IMR-90 (cell line): ENCODE data around the gene LRRN2. TPM values are rescaled to one million over a fixed set of nuclear protein-coding genes. Genes with fewer than 3 reads are reported as not detected.

Source experiments
- ATAC-seq: fragments of 200-7000 bp; cut with Tn5 transposase; 2 replicates; pipeline ENCODE4 v1.9.1; 2020; ENCODE audit warnings: low read depth, mild to moderate bottlenecking, moderate library complexity
- BruUV-seq: library from RNA; stranded (reverse); fragments of 400-500 nt; replicated peaks from 2 replicates; lab custom pipeline; 2021; lab: Mats Ljungman, UMichigan
- CTCF ChIA-PET: fragments of 300-600 bp; formaldehyde crosslinking; extraction: SDS; loops from one replicate; lab custom pipeline; 2021; ENCODE audit warnings: antibody characterized with exemption; lab: Yijun Ruan, JAX
- POLR2A ChIA-PET: fragments of 300-600 bp; sonication (Branson Sonifier 250); formaldehyde crosslinking; loops from one replicate; lab custom pipeline; 2022; ENCODE audit warnings: antibody characterized with exemption; ENCODE audit not compliant: unreplicated experiment; lab: Charles Lee
- DNase-seq: peaks from one replicate; pipeline ENCODE4 v3.0.0; 2013
- H2AFZ ChIP-seq: replicated peaks from 2 replicates; pipeline ENCODE3; 2013; ENCODE audit warnings: low read length, mild to moderate bottlenecking; ENCODE audit not compliant: poor library complexity
- H2AK5ac ChIP-seq: 2 replicates; pipeline ENCODE4 v1.6.1; 2013; ENCODE audit warnings: low read depth, low read length, inconsistent platforms
- H2AK9ac ChIP-seq: replicated peaks from 2 replicates; pipeline ENCODE3; 2013; ENCODE audit warnings: mild to moderate bottlenecking, low read depth, low read length, moderate library complexity; ENCODE audit not compliant: poor library complexity
- H2BK120ac ChIP-seq: 2 replicates; pipeline ENCODE4 v1.6.1; 2013; ENCODE audit warnings: low read depth, low read length, inconsistent platforms
- H2BK15ac ChIP-seq: 3 replicates; pipeline ENCODE4 v1.6.1; 2013; ENCODE audit warnings: low read depth, low read length, inconsistent platforms
- H2BK20ac ChIP-seq: 2 replicates; pipeline ENCODE4 v1.6.1; 2013; ENCODE audit warnings: low read depth, mild to moderate bottlenecking, inconsistent platforms, low read length, moderate library complexity
- H2BK5ac ChIP-seq: 2 replicates; pipeline ENCODE4 v1.6.1; 2013; ENCODE audit warnings: mild to moderate bottlenecking, low read depth, low read length, inconsistent platforms; ENCODE audit not compliant: poor library complexity, severe bottlenecking
- H3K14ac ChIP-seq: replicated peaks from 2 replicates; pipeline ENCODE4 v1.6.1; 2013; ENCODE audit warnings: low read depth, low read length, inconsistent platforms
- H3K18ac ChIP-seq: 2 replicates; pipeline ENCODE4 v1.6.1; 2013; ENCODE audit warnings: low read depth, low read length, control low read depth
- H3K23ac ChIP-seq: 2 replicates; pipeline ENCODE4 v1.6.1; 2013; ENCODE audit warnings: low read depth, low read length, inconsistent platforms
- H3K27ac ChIP-seq: 2 replicates; pipeline ENCODE4 v1.5.1; 2013; ENCODE audit warnings: mild to moderate bottlenecking, control low read depth, low read length; ENCODE audit not compliant: insufficient read depth
- H3K27me3 ChIP-seq: 2 replicates; pipeline ENCODE4 v1.6.1; 2013; ENCODE audit warnings: low read length; ENCODE audit not compliant: control insufficient read depth, insufficient read depth
- H3K36me3 ChIP-seq: 2 replicates; pipeline ENCODE4 v1.6.1; 2013; ENCODE audit warnings: low read length, mixed read lengths; ENCODE audit not compliant: control insufficient read depth, insufficient read depth
- H3K4ac ChIP-seq: 2 replicates; pipeline ENCODE4 v1.6.1; 2013; ENCODE audit warnings: low read depth, low read length, inconsistent platforms
- H3K4me1 ChIP-seq: 2 replicates; pipeline ENCODE4 v1.6.1; 2013; ENCODE audit warnings: low read length, mixed read lengths; ENCODE audit not compliant: control insufficient read depth, insufficient read depth
- H3K4me2 ChIP-seq: 2 replicates; pipeline ENCODE4 v1.6.1; 2013; ENCODE audit warnings: low read depth, mild to moderate bottlenecking, control low read depth, low read length, moderate library complexity
- H3K4me3 ChIP-seq: 2 replicates; pipeline ENCODE4 v1.5.1; 2013; ENCODE audit warnings: low read depth, mild to moderate bottlenecking, control low read depth, low read length, moderate library complexity; ENCODE audit not compliant: insufficient read depth
- H3K56ac ChIP-seq: 2 replicates; pipeline ENCODE4 v1.6.1; 2013; ENCODE audit warnings: low read length, inconsistent platforms; ENCODE audit not compliant: insufficient read depth; ENCODE audit errors: extremely low read depth
- H3K79me1 ChIP-seq, 2 experiments: 2 replicates each; pipeline ENCODE4 v1.6.1; 2013; ENCODE audit warnings: low read length in 2 of 2, inconsistent platforms in 1 of 2, low read depth in 1 of 2
- H3K9ac ChIP-seq: 2 replicates; pipeline ENCODE4 v1.6.1; 2013; ENCODE audit warnings: low read depth, low read length, control low read depth
- H3K9me1 ChIP-seq: 2 replicates; pipeline ENCODE4 v1.6.1; 2013; ENCODE audit warnings: low read length, inconsistent platforms; ENCODE audit not compliant: insufficient read depth
- H3K9me3 ChIP-seq: 2 replicates; pipeline ENCODE4 v1.6.1; 2013; ENCODE audit warnings: low read length; ENCODE audit not compliant: control insufficient read depth, insufficient read depth
- H4K20me1 ChIP-seq: 2 replicates; pipeline ENCODE4 v1.6.1; 2013; ENCODE audit warnings: low read length, inconsistent platforms; ENCODE audit not compliant: insufficient read depth
- H4K5ac ChIP-seq: 2 replicates; pipeline ENCODE4 v1.6.1; 2013; ENCODE audit warnings: mild to moderate bottlenecking, low read depth, low read length, control low read depth
- H4K8ac ChIP-seq, 2 experiments: 2 replicates each; pipeline ENCODE4 v1.6.1; 2013; ENCODE audit warnings: low read depth in 2 of 2, low read length in 2 of 2, control low read depth in 1 of 2, inconsistent platforms in 1 of 2
- H4K91ac ChIP-seq: 2 replicates; pipeline ENCODE4 v1.6.1; 2013; ENCODE audit warnings: low read depth, low read length, inconsistent platforms; ENCODE audit not compliant: insufficient read depth
- BHLHE40 ChIP-seq: fragments of 150-350 bp; IDR thresholded peaks from 2 replicates; pipeline ENCODE4 v1.6.1; 2016; ENCODE audit warnings: mild to moderate bottlenecking, low read depth, low read length
- CEBPB ChIP-seq: IDR thresholded peaks from 2 replicates; pipeline ENCODE4 v1.6.1; 2012; ENCODE audit warnings: low read depth, low read length, improper control_type of control experiment
- CHD1 ChIP-seq: IDR thresholded peaks from 2 replicates; pipeline ENCODE4 v1.6.1; 2012; ENCODE audit warnings: low read depth, low read length, improper control_type of control experiment
- FOS ChIP-seq: fragments of 150-350 bp; IDR thresholded peaks from 2 replicates; pipeline ENCODE4 v1.6.1; 2016; ENCODE audit warnings: low read depth, low read length
- MAFK ChIP-seq: IDR thresholded peaks from 2 replicates; pipeline ENCODE4 v1.6.1; 2012; ENCODE audit warnings: low read depth, low read length, improper control_type of control experiment
- MAZ ChIP-seq: IDR thresholded peaks from 2 replicates; pipeline ENCODE4 v1.6.1; 2012; ENCODE audit warnings: low read depth, mild to moderate bottlenecking, low read length, improper control_type of control experiment, moderate library complexity, borderline replicate concordance
- MXI1 ChIP-seq: IDR thresholded peaks from 2 replicates; pipeline ENCODE4 v1.6.1; 2012; ENCODE audit warnings: low read depth, mild to moderate bottlenecking, low read length, moderate library complexity, borderline replicate concordance
- NFE2L2 ChIP-seq: fragments of 150-350 bp; IDR thresholded peaks from 2 replicates; pipeline ENCODE4 v1.6.1; 2016; ENCODE audit warnings: low read depth, mild to moderate bottlenecking, low read length
- POLR2A ChIP-seq: IDR thresholded peaks from 2 replicates; pipeline ENCODE4 v1.6.1; 2012; ENCODE audit warnings: mild to moderate bottlenecking, low read depth, low read length
- RAD21 ChIP-seq: IDR thresholded peaks from 2 replicates; pipeline ENCODE4 v1.6.1; 2012; ENCODE audit warnings: low read length, improper control_type of control experiment
- RCOR1 ChIP-seq: IDR thresholded peaks from 2 replicates; pipeline ENCODE4 v1.6.1; 2012; ENCODE audit warnings: mild to moderate bottlenecking, low read length, improper control_type of control experiment; ENCODE audit not compliant: insufficient replicate concordance
- RFX5 ChIP-seq: IDR thresholded peaks from 2 replicates; pipeline ENCODE4 v1.8.0; 2012; ENCODE audit warnings: low read depth, mild to moderate bottlenecking, low read length, moderate library complexity
- SMC3 ChIP-seq: fragments of 150-350 bp; IDR thresholded peaks from 2 replicates; pipeline ENCODE4 v1.6.1; 2016; ENCODE audit warnings: low read depth, mild to moderate bottlenecking, antibody characterized with exemption, low read length, moderate library complexity
- WGBS, 2 experiments: methylation state at CpG; one replicate each; pipeline versions ENCODE4 v1.1.5 to v1.1.7; 2013; ENCODE audit warnings: missing lambda C conversion rate in 2 of 2; ENCODE audit not compliant: insufficient read length in 1 of 2; ENCODE audit errors: extremely low coverage in 2 of 2; 5-methylcytosine and 5-hydroxymethylcytosine counted together
- dilution Hi-C: fragments of 300-500 bp; cut with HindIII; formaldehyde crosslinking; loops from one replicate; pipeline ENCODE4 v1.14.3; 2018; ENCODE audit warnings: low sequenced_read_pairs; ENCODE audit not compliant: unreplicated experiment
- in situ Hi-C: fragments of 300-500 bp; cut with MboI; formaldehyde crosslinking; loops from 3 replicates; pipeline ENCODE4 v1.14.3; 2019; ENCODE audit warnings: low sequenced_read_pairs, inconsistent platforms, mixed read lengths
- intact Hi-C: fragments of 100-400 bp; cut with micrococcal nuclease; formaldehyde crosslinking; loops from 2 replicates; pipeline ENCODE4 v1.10.0; 2022
- polyA plus RNA-seq, 3 experiments: library from polyadenylated mRNA; depleted of rRNA; stranded (reverse); fragments of >200 nt; gene quantifications; 2 replicates each; pipeline ENCODE4 v1.2.3, GENCODE V29; 2012; ENCODE audit warnings: low replicate concordance in 1 of 3
- total RNA-seq: library from RNA; depleted of rRNA; stranded (reverse); fragments of >200 nt; gene quantifications from 2 replicates; pipeline ENCODE4 v1.2.3, GENCODE V29; 2012
- TF ChIP-seq, protein P1 (sequence below): conservative IDR thresholded peaks from 2 replicates; pipeline ENCODE4 v1.5.1; 2012; ENCODE audit warnings: mild to moderate bottlenecking, low read depth, low read length, improper control_type of control experiment
- TF ChIP-seq, protein P2 (sequence below): fragments of 150-350 bp; IDR thresholded peaks from 2 replicates; pipeline ENCODE4 v1.6.1; 2017; ENCODE audit warnings: mild to moderate bottlenecking, antibody characterized with exemption, low read length, low read depth
- TF ChIP-seq, protein P3 (sequence below): fragments of 150-350 bp; IDR thresholded peaks from 2 replicates; pipeline ENCODE4 v1.6.1; 2016; ENCODE audit warnings: low read depth, mild to moderate bottlenecking, low read length, moderate library complexity, borderline replicate concordance

LRRN2 gene
- total and polyA plus RNA-seq, 2 of the 4 experiments (the other 2 are of a cell fraction), result not detected

DNA sequence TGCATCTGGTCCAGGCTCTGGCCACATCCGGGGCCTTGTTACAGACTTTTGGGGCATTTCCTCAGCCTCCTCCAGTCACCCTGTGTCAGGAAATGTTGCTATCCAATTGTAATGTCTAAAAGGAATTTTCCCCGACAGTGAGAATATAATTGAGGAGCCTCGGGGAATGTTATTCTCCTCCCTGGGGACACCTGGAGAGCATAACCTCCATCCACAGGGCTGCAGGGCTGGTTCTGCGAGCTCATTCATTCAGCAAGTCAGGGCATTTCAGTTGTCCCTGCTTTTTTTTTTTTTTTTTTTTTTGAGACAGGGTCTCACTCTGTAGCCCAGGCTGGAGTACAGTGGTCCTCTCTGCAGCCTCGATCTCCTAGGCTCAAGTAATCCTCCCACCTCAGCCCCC is 96.7 kb downstream of the LRRN2 start:
- Histone ChIP-seq H2BK5ac (no peak overlapping the region), H3K56ac (no peak overlapping the region), H3K18ac (no peak overlapping the region), H3K9ac (no peak overlapping the region), H3K36me3 (no peaks in the 10 kb centered on the region), H4K91ac (no peak overlapping the region), H3K4me1 (peaks cover 11% of the 10 kb centered on the region), H3K27ac (no peak overlapping the region), H3K4me3 (no peak overlapping the region), H2AK9ac (no peak overlapping the region), H2BK120ac (no peak overlapping the region), H4K20me1 (no peaks in the 10 kb centered on the region), H3K4ac (peak overlapping the region; percentile 45; the same call in 1 of the 2 replicates), H2BK15ac (no peak overlapping the region), H3K4me2 (no peak overlapping the region), H3K14ac (no peak overlapping the region), H4K8ac (0 out of 4 replicates have a peak overlapping the region, but pooled peaks of 1 of the 2 experiments have one; percentile 19), H3K23ac (no peak overlapping the region), H3K9me1 (peaks cover 11% of the 10 kb centered on the region; the same call in 1 of the 2 replicates), H2AFZ (no peak overlapping the region), H2BK20ac (no peak overlapping the region), H2AK5ac (no peak overlapping the region; the same call in 1 of the 2 replicates), H3K79me1 (no peaks in the 10 kb centered on the region), H4K5ac (no peak overlapping the region), H3K27me3 (peaks cover 2% of the 10 kb centered on the region; the same call in 1 of the 2 replicates), H3K9me3 (no peaks in the 10 kb centered on the region)
- ATAC-seq, result no peak
- CTCF ChIA-PET, result no interaction called here
- no TSS peak for BruUV-seq
- DNase-seq, result no peak
- POLR2A ChIA-PET, result interaction anchor here (0.6 kb wide), 1 partner anchor 41 kb away, joined by 26 read pairs; no protein-coding TSS in a partner anchor
- no CpG with 5 or more reads among the region's 5 CpGs for WGBS, 2 experiments
- in situ Hi-C loops (no loop called here), intact Hi-C loops (no loop called here), dilution Hi-C loops (no loop called here)
- TF ChIP-seq, protein P1, sequence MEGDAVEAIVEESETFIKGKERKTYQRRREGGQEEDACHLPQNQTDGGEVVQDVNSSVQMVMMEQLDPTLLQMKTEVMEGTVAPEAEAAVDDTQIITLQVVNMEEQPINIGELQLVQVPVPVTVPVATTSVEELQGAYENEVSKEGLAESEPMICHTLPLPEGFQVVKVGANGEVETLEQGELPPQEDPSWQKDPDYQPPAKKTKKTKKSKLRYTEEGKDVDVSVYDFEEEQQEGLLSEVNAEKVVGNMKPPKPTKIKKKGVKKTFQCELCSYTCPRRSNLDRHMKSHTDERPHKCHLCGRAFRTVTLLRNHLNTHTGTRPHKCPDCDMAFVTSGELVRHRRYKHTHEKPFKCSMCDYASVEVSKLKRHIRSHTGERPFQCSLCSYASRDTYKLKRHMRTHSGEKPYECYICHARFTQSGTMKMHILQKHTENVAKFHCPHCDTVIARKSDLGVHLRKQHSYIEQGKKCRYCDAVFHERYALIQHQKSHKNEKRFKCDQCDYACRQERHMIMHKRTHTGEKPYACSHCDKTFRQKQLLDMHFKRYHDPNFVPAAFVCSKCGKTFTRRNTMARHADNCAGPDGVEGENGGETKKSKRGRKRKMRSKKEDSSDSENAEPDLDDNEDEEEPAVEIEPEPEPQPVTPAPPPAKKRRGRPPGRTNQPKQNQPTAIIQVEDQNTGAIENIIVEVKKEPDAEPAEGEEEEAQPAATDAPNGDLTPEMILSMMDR, result no peak
- TF ChIP-seq POLR2A, result no peak
- TF ChIP-seq CEBPB, result no peak
- TF ChIP-seq RAD21, result no peak
- no peak for TF ChIP-seq MAFK
- no peak for TF ChIP-seq MAZ
- no peak for TF ChIP-seq RCOR1
- no peak for TF ChIP-seq NFE2L2
- TF ChIP-seq FOS, result no peak
- no peak for TF ChIP-seq SMC3
- no peak for TF ChIP-seq RFX5
- TF ChIP-seq, protein P2, sequence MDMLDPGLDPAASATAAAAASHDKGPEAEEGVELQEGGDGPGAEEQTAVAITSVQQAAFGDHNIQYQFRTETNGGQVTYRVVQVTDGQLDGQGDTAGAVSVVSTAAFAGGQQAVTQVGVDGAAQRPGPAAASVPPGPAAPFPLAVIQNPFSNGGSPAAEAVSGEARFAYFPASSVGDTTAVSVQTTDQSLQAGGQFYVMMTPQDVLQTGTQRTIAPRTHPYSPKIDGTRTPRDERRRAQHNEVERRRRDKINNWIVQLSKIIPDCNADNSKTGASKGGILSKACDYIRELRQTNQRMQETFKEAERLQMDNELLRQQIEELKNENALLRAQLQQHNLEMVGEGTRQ, result no peak
- TF ChIP-seq MXI1, result no peak
- no peak for TF ChIP-seq BHLHE40
- TF ChIP-seq, protein P3, sequence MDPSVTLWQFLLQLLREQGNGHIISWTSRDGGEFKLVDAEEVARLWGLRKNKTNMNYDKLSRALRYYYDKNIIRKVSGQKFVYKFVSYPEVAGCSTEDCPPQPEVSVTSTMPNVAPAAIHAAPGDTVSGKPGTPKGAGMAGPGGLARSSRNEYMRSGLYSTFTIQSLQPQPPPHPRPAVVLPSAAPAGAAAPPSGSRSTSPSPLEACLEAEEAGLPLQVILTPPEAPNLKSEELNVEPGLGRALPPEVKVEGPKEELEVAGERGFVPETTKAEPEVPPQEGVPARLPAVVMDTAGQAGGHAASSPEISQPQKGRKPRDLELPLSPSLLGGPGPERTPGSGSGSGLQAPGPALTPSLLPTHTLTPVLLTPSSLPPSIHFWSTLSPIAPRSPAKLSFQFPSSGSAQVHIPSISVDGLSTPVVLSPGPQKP, result no peak
- no peak for TF ChIP-seq CHD1
